ENCODE data around the gene SIT1.
"Not testable (repeated sequence)": the region's sequence is repeated elsewhere in the genome, so short reads cannot be mapped to it uniquely, and the experiment has no call there.

Gene SIT1

DNA sequence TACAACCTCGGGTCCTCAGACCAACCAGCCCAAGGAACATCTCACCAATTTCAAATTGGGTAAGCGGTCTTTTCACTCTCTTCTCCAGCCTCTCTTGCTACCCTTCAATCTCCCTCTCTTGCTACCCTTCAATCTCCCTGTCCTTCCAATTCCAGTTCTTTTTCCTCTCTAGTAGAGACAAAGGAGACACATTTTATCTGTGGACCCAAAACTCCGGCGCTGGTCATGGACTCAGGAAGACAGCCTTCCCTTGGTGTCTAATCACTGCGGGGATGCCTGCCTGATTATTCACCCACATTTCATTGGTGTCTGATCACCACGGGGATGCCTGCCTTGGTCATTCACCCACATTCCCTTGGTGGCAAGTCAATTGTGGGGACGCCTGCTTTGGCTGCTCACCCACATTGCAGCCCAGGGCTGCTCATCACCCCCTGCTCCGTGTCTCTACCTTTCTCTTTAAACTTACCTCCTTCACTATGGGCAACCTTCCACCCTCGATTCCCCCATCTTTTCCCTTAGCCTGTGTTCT lies 13.2 kb downstream of the SIT1 start:
- not testable (repeated sequence) for H2BK5ac ChIP-seq (ENCODE audit: low read length); H3K9ac ChIP-seq (ENCODE audit: low read length); H3K4me3 ChIP-seq (ENCODE audit: low read length); H2BK120ac ChIP-seq (ENCODE audit: low read depth, low read length); H3K79me1 ChIP-seq (ENCODE audit: low read length); H3K56ac ChIP-seq (ENCODE audit: low read length); H3K36me3 ChIP-seq (ENCODE audit: control insufficient read depth, insufficient read depth, low read length); DNase-seq; H3K4me1 ChIP-seq (ENCODE audit: control insufficient read depth, low read depth, low read length); H3K23ac ChIP-seq (ENCODE audit: low read length); H3K18ac ChIP-seq (ENCODE audit: low read length); H3K4ac ChIP-seq (ENCODE audit: low read depth, low read length); H3K27me3 ChIP-seq (ENCODE audit: insufficient read depth, low read length, poor library complexity); H3K27ac ChIP-seq (ENCODE audit: low read depth, low read length); H2BK15ac ChIP-seq (replicated peaks; ENCODE audit: low read depth); H3K4me2 ChIP-seq (ENCODE audit: low read length); H2AK5ac ChIP-seq (ENCODE audit: low read length); H4K8ac ChIP-seq (ENCODE audit: low read depth, low read length); H4K5ac ChIP-seq (ENCODE audit: low read length); H3K79me2 ChIP-seq (ENCODE audit: control insufficient read depth, insufficient read depth, low read length)
- no CpG with 5 or more reads among the region's 9 CpGs for WGBS (ENCODE audit: extremely low coverage, insufficient coverage, low lambda C conversion rate)

DNA sequence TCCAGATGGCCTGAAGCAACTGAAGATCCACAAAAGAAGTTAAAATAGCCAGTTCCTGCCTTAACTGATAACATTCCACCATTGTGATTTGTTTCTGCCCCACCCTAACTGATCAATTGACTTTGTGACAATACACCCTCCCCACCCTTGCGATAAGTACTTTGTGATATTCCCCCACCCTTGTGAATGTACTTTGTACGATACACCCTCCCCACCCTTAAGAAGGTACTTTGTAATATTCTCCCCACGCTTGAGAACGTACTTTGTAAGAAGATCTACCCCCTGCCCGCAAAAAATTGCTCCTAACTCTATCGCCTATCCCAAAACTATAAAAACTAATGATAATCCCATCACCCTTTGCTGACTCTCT lies 13.9 kb downstream of the SIT1 start:
- not testable (repeated sequence) for H3K4me2 ChIP-seq (ENCODE audit: low read length); H3K27ac ChIP-seq (ENCODE audit: low read depth, low read length); H2AK5ac ChIP-seq (ENCODE audit: low read length); H3K79me2 ChIP-seq (ENCODE audit: control insufficient read depth, insufficient read depth, low read length); H2BK120ac ChIP-seq (ENCODE audit: low read depth, low read length); H3K4me3 ChIP-seq (ENCODE audit: low read length); H3K4me1 ChIP-seq (ENCODE audit: control insufficient read depth, low read depth, low read length); H3K36me3 ChIP-seq (ENCODE audit: control insufficient read depth, insufficient read depth, low read length); H2BK5ac ChIP-seq (ENCODE audit: low read length); H3K27me3 ChIP-seq (ENCODE audit: insufficient read depth, low read length, poor library complexity); H3K79me1 ChIP-seq (ENCODE audit: low read length); H2BK15ac ChIP-seq (replicated peaks; ENCODE audit: low read depth); H3K18ac ChIP-seq (ENCODE audit: low read length); H3K4ac ChIP-seq (ENCODE audit: low read depth, low read length); H3K56ac ChIP-seq (ENCODE audit: low read length); DNase-seq; H4K5ac ChIP-seq (ENCODE audit: low read length); H3K23ac ChIP-seq (ENCODE audit: low read length); H4K8ac ChIP-seq (ENCODE audit: low read depth, low read length); H3K9ac ChIP-seq (ENCODE audit: low read length)
- WGBS (ENCODE audit: extremely low coverage, insufficient coverage, low lambda C conversion rate), result 100% methylated on average over 2 of the region's 6 CpGs

DNA sequence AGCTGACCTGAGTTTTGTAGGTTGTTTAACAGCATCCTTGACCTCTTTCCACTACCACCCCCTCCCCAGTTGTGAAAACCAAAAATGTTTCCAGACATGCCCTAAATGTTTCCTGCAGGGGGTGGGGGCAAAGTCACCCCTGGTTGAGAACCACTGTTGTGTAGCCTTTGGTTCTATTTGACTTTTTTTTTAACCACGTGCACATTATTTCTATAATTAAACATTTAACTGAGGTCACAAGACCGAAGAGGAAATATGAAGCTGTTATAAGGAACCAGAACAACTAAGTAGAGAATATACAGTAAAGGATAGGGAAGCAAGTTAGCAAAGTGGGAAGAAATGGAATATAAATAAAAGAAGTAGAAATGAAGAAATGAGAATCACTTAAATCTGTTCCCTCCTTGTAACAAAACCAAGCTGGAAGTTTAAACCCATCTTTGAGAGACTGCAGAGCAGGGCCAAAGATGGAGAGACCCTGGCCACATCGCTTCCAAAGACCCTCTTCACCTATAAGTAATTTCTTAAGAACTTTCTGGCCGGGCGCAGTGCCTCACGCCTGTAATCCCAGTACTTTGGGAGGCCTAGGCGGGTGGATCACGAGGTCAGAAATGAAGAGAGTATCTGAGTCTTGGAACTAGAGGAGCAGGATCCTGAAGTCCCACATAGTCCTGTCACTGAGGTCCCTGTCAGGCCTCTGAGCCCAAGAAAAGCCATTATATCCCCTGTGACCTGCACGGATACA lies 14.4 kb downstream of the SIT1 start:
- Histone ChIP-seq H3K79me1 (ENCODE audit: low read length) (no peaks in the 10 kb centered on the region), H3K4ac (ENCODE audit: low read depth, low read length) (no peak overlapping the region), H3K18ac (ENCODE audit: low read length) (no peak overlapping the region), H4K5ac (ENCODE audit: low read length) (no peak overlapping the region), H3K36me3 (ENCODE audit: control insufficient read depth, insufficient read depth, low read length) (no peaks in the 10 kb centered on the region), H2BK15ac (replicated peaks; ENCODE audit: low read depth) (no peak overlapping the region), H3K27ac (ENCODE audit: low read depth, low read length) (no peak overlapping the region), H3K27me3 (ENCODE audit: insufficient read depth, low read length, poor library complexity) (no peaks in the 10 kb centered on the region), H3K4me1 (ENCODE audit: control insufficient read depth, low read depth, low read length) (no peaks in the 10 kb centered on the region), H3K4me2 (ENCODE audit: low read length) (no peak overlapping the region), H2AK5ac (ENCODE audit: low read length) (no peak overlapping the region), H3K4me3 (ENCODE audit: low read length) (no peak overlapping the region), H3K79me2 (ENCODE audit: control insufficient read depth, insufficient read depth, low read length) (no peaks in the 10 kb centered on the region), H2BK5ac (ENCODE audit: low read length) (no peak overlapping the region), H4K8ac (ENCODE audit: low read depth, low read length) (no peak overlapping the region), H3K9ac (ENCODE audit: low read length) (no peak overlapping the region), H3K23ac (ENCODE audit: low read length) (no peak overlapping the region), H3K56ac (ENCODE audit: low read length) (no peak overlapping the region), H2BK120ac (ENCODE audit: low read depth, low read length) (no peak overlapping the region)
- WGBS (ENCODE audit: extremely low coverage, insufficient coverage, low lambda C conversion rate), result no CpG with 5 or more reads among the region's 9 CpGs
- DNase-seq, result no peak

DNA sequence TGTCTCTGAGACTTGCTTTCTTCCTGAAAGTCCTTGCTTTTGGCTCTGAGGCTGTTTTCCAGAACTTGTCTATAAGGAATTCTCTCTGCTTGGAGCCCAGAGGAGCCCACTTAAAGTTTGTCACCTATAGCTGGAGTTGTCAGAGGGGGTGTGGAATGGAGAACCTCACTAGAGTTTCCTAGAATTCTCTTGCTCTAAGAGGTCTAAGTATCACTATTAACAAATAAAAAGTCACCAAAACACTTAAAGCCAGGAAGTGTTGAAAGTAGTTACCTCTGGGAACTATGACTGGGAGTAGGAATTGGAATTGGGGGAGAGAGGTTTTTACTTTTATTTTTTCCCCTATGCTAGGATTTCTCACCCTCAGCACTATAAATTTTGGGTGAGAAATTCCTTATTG lies 15.0 kb downstream of the SIT1 start:
- H2BK120ac ChIP-seq (ENCODE audit: low read depth, low read length), result no peak overlapping the region
- no peak overlapping the region for H3K23ac ChIP-seq (ENCODE audit: low read length)
- H3K4me3 ChIP-seq (ENCODE audit: low read length), result no peak overlapping the region
- no peaks in the 10 kb centered on the region for H3K36me3 ChIP-seq (ENCODE audit: control insufficient read depth, insufficient read depth, low read length)
- H3K27me3 ChIP-seq (ENCODE audit: insufficient read depth, low read length, poor library complexity), result no peaks in the 10 kb centered on the region
- no peak overlapping the region for H2BK5ac ChIP-seq (ENCODE audit: low read length)
- no peaks in the 10 kb centered on the region for H3K79me1 ChIP-seq (ENCODE audit: low read length)
- no peak overlapping the region for H3K9ac ChIP-seq (ENCODE audit: low read length)
- no peak overlapping the region for H3K4ac ChIP-seq (ENCODE audit: low read depth, low read length)
- no peak overlapping the region for H3K27ac ChIP-seq (ENCODE audit: low read depth, low read length)
- no peak overlapping the region for H2BK15ac ChIP-seq (replicated peaks; ENCODE audit: low read depth)
- H3K79me2 ChIP-seq (ENCODE audit: control insufficient read depth, insufficient read depth, low read length), result no peaks in the 10 kb centered on the region
- H2AK5ac ChIP-seq (ENCODE audit: low read length), result no peak overlapping the region
- DNase-seq, result no peak
- H3K4me1 ChIP-seq (ENCODE audit: control insufficient read depth, low read depth, low read length), result no peaks in the 10 kb centered on the region
- no peak overlapping the region for H3K56ac ChIP-seq (ENCODE audit: low read length)
- H4K8ac ChIP-seq (ENCODE audit: low read depth, low read length), result no peak overlapping the region
- H3K18ac ChIP-seq (ENCODE audit: low read length), result no peak overlapping the region
- no peak overlapping the region for H3K4me2 ChIP-seq (ENCODE audit: low read length)
- no peak overlapping the region for H4K5ac ChIP-seq (ENCODE audit: low read length)

DNA sequence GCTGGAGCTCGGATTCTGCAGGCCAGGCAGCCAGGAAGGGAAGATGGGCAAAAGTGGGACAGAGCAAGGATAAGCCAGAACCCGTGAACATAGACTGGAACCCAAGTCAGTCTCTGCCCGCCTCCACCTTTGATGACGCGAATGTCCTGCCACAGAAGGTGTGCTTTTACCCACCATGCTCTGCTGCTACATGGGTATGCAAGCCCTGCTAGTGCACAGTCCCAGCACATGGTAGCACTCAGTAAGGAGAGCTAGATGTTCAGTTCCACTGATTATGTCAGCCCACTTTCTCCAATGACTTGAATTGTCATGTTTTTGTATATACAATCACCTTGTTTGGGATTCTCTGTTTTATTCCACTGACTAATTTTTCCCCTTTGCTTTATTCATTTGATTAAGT lies 21.1 kb downstream of the SIT1 start:
- H3K36me3 ChIP-seq (ENCODE audit: control insufficient read depth, insufficient read depth, low read length), result no peaks in the 10 kb centered on the region
- no peaks in the 10 kb centered on the region for H3K4me1 ChIP-seq (ENCODE audit: control insufficient read depth, low read depth, low read length)
- no peak overlapping the region for H3K56ac ChIP-seq (ENCODE audit: low read length)
- H2AK5ac ChIP-seq (ENCODE audit: low read length), result no peak overlapping the region
- H3K18ac ChIP-seq (ENCODE audit: low read length), result no peak overlapping the region
- no peak overlapping the region for H2BK5ac ChIP-seq (ENCODE audit: low read length)
- no peak for DNase-seq
- no peak overlapping the region for H3K27ac ChIP-seq (ENCODE audit: low read depth, low read length)
- H3K4me2 ChIP-seq (ENCODE audit: low read length), result no peak overlapping the region
- H3K9ac ChIP-seq (ENCODE audit: low read length), result no peak overlapping the region
- H4K5ac ChIP-seq (ENCODE audit: low read length), result no peak overlapping the region
- no peaks in the 10 kb centered on the region for H3K79me1 ChIP-seq (ENCODE audit: low read length)
- WGBS (ENCODE audit: extremely low coverage, insufficient coverage, low lambda C conversion rate), result no CpG with 5 or more reads among the region's 5 CpGs
- no peaks in the 10 kb centered on the region for H3K79me2 ChIP-seq (ENCODE audit: control insufficient read depth, insufficient read depth, low read length)
- no peak overlapping the region for H4K8ac ChIP-seq (ENCODE audit: low read depth, low read length)
- no peak overlapping the region for H2BK120ac ChIP-seq (ENCODE audit: low read depth, low read length)
- H3K4ac ChIP-seq (ENCODE audit: low read depth, low read length), result no peak overlapping the region
- H2BK15ac ChIP-seq (replicated peaks; ENCODE audit: low read depth), result no peak overlapping the region
- H3K4me3 ChIP-seq (ENCODE audit: low read length), result no peak overlapping the region
- H3K23ac ChIP-seq (ENCODE audit: low read length), result no peak overlapping the region
- no peaks in the 10 kb centered on the region for H3K27me3 ChIP-seq (ENCODE audit: insufficient read depth, low read length, poor library complexity)

DNA sequence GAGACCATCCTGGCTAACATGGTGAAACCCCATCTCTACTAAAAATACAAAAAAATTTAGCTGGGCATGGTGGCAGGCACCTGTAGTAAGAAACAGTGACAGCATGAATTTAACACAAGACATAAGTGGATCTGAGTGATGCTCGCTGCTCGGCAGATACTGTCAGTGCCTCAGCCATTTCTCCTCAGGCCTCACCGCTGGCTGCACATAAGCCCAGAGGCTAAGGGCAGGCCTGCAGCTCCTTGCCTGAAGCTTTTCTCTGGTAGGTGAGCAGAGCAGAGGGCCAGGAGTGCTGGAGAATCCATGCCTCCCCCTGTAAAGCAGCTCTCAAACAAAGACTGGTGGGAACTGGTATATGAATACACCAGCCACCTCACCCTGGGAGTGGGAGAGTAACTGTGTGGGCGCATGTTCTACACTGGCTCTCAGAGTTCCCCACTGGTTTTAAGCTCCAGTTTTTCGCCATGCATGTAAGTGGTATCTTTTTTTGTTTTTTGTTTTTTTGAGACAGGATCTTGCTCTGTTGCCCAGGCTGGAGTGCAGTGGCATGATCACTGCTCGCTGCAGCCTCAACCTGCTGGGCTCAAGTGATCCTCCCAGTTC lies 22.2 kb downstream of the SIT1 start:
- H4K8ac ChIP-seq (ENCODE audit: low read depth, low read length), result no peak overlapping the region
- H3K4me1 ChIP-seq (ENCODE audit: control insufficient read depth, low read depth, low read length), result no peaks in the 10 kb centered on the region
- no peaks in the 10 kb centered on the region for H3K27me3 ChIP-seq (ENCODE audit: insufficient read depth, low read length, poor library complexity)
- H3K79me1 ChIP-seq (ENCODE audit: low read length), result no peaks in the 10 kb centered on the region
- H3K56ac ChIP-seq (ENCODE audit: low read length), result no peak overlapping the region
- no peak overlapping the region for H3K18ac ChIP-seq (ENCODE audit: low read length)
- no peak overlapping the region for H2BK15ac ChIP-seq (replicated peaks; ENCODE audit: low read depth)
- no CpG with 5 or more reads among the region's 6 CpGs for WGBS (ENCODE audit: extremely low coverage, insufficient coverage, low lambda C conversion rate)
- no peak overlapping the region for H2BK120ac ChIP-seq (ENCODE audit: low read depth, low read length)
- no peak overlapping the region for H3K27ac ChIP-seq (ENCODE audit: low read depth, low read length)
- no peak overlapping the region for H3K23ac ChIP-seq (ENCODE audit: low read length)
- no peak overlapping the region for H2AK5ac ChIP-seq (ENCODE audit: low read length)
- no peaks in the 10 kb centered on the region for H3K36me3 ChIP-seq (ENCODE audit: control insufficient read depth, insufficient read depth, low read length)
- no peak overlapping the region for H3K4me3 ChIP-seq (ENCODE audit: low read length)
- H4K5ac ChIP-seq (ENCODE audit: low read length), result no peak overlapping the region
- no peak for DNase-seq
- H3K9ac ChIP-seq (ENCODE audit: low read length), result no peak overlapping the region
- H3K79me2 ChIP-seq (ENCODE audit: control insufficient read depth, insufficient read depth, low read length), result no peaks in the 10 kb centered on the region
- no peak overlapping the region for H3K4ac ChIP-seq (ENCODE audit: low read depth, low read length)
- no peak overlapping the region for H2BK5ac ChIP-seq (ENCODE audit: low read length)
- no peak overlapping the region for H3K4me2 ChIP-seq (ENCODE audit: low read length)

Data from mesendoderm (in vitro differentiated cells).